ENCODE data around the gene ULBP3.
"Not testable (repeated sequence)": the region's sequence is repeated elsewhere in the genome, so short reads cannot be mapped to it uniquely, and the experiment has no call there.

The ULBP3 gene

DNA sequence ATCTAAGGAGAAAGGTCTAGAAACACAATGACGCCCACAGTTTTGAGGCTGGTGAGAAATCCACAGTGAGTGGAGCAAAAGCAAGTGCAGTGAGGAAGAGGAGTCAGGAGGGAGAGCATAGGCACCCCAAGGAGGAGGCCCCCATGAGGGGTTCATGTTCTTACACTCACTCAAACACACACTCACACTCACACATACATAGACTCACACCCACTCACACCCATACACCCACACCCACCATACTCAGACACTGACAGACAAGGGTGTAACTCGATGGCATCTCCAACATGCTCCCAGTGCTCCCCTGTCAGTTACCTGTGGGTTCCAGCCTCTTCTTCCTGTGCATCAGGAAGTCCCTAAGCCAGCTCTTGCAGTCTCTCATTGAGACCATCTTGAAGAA is 3.8 kb downstream of the ULBP3 start:
- CTCF ChIA-PET: interaction anchor here (1.1 to 1.3 kb wide), 2 partner anchors 13 to 331 kb away, joined by 3 read pairs; no protein-coding TSS in a partner anchor
- no peak overlapping the region for H3K4me3 ChIP-seq (ENCODE audit: low read depth, low read length)
- no peak for DNase-seq (ENCODE audit: low read depth, low spot score)
- TF ChIP-seq, protein P1, sequence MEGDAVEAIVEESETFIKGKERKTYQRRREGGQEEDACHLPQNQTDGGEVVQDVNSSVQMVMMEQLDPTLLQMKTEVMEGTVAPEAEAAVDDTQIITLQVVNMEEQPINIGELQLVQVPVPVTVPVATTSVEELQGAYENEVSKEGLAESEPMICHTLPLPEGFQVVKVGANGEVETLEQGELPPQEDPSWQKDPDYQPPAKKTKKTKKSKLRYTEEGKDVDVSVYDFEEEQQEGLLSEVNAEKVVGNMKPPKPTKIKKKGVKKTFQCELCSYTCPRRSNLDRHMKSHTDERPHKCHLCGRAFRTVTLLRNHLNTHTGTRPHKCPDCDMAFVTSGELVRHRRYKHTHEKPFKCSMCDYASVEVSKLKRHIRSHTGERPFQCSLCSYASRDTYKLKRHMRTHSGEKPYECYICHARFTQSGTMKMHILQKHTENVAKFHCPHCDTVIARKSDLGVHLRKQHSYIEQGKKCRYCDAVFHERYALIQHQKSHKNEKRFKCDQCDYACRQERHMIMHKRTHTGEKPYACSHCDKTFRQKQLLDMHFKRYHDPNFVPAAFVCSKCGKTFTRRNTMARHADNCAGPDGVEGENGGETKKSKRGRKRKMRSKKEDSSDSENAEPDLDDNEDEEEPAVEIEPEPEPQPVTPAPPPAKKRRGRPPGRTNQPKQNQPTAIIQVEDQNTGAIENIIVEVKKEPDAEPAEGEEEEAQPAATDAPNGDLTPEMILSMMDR (IDR thresholded peaks at IDR 0.05; ENCODE audit: insufficient read depth, low read length, missing control alignments): no peak
- POLR2A ChIA-PET: interaction anchor here (1.1 kb wide), 1 partner anchor 10 kb away, joined by 5 read pairs; no protein-coding TSS in a partner anchor

DNA sequence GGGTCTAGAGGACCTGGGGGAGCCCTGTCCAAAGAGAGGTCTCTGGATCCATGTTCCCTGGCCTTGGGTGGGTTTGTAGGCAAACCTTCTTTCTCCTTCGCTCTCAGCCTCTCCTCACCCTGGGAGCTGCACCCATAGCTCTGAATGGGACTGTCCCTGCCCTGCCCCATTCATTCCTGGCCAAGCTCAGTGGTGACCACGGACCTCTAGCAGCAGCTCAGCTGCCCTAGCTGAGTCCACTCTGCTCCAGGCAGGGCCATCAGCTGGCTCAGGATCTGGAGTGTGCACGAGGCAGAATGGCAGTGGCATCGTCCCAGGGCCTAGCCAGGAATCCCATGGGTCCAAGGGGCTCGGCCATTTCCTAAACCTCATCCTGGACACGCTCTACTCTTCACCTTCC is 5.3 kb downstream of the ULBP3 start:
- no peak for DNase-seq (ENCODE audit: low read depth, low spot score)
- TF ChIP-seq, protein P1 (IDR thresholded peaks at IDR 0.05; ENCODE audit: insufficient read depth, low read length, missing control alignments): no peak
- ChIA-PET CTCF (no interaction called here), POLR2A (no interaction called here)
- H3K4me3 ChIP-seq (ENCODE audit: low read depth, low read length): no peak overlapping the region

DNA sequence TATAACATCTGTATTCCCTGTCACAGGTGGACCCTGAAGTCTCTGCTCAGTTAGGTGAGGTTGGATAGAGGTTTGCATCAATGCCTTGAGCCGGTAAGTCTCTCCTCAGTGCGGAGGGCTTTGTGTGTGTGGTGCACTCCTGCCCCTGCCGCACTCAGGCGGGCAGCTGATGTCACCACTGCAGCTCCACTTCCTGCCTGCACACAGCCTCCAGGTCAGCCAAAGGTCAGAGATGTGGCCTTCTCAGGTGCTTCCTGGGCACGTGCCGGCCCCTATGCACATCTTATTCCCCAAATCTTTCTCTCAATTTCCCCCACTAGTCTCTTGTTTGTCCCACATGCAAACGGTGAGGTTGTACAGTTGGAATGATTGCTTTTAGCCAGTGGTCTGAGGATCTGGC is 8.9 kb downstream of the ULBP3 start:
- POLR2A ChIA-PET; DNase-seq (ENCODE audit: low read depth, low spot score); H3K4me3 ChIP-seq (ENCODE audit: low read depth, low read length): not testable (repeated sequence)
- CTCF ChIA-PET: interaction anchor here (1.1 kb wide), 1 partner anchor 11 kb away, joined by 5 read pairs; no protein-coding TSS in a partner anchor

DNA sequence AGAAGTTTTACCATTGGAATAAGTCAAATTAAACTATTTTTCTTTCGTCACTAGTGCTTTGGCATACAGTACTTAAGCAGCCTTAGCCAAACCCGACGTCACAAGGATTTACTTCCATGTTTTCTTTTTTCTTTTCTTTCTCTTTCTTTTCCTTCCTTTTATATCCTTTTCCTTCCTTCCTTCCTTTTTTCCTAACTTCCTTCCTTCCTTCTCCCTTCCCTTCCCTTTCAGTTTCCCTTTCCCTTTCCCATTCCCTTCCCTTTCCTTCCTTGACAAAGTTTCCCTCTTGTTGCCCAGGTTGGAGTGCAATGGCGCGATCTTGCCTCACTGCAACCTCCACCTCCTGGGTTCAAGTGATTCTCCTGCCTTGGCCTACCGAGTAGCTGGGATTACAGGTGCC is 9.9 kb downstream of the ULBP3 start:
- H3K4me3 ChIP-seq (ENCODE audit: low read depth, low read length): no peak overlapping the region
- CTCF ChIA-PET: interaction anchor here (1.1 to 1.9 kb wide), 2 partner anchors 12 to 337 kb away, joined by 5 read pairs; no protein-coding TSS in a partner anchor
- POLR2A ChIA-PET: no interaction called here
- no peak for DNase-seq (ENCODE audit: low read depth, low spot score)
- TF ChIP-seq, protein P1 (IDR thresholded peaks at IDR 0.05; ENCODE audit: insufficient read depth, low read length, missing control alignments): no peak

DNA sequence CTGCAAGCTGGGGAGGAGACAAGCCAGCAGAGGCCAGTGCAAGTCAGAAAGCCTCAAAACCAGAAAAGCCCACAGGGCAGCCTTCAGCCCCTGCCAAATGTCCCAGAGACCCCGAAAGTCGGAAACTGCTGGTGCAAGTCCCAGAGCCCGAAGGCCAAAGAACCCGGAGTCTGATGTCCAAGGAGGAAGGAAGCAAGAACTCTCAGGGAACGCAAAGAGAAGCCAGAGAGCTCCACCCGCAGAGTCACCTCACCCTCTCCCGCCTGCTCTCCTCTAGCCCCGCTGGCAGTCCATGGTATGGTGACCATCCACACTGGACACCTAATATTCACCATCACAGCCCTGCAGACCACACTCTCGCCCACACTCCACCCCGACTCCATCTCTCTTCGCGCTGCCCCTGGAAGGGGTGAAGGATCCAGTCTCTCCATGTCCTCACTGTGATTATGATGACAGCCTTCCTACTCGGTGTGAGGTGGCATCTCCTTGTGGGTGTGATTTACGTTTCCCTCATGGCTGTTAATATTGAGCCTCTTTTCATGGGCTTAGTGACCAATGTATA is 10.6 kb downstream of the ULBP3 start:
- TF ChIP-seq, protein P1 (IDR thresholded peaks at IDR 0.05; ENCODE audit: insufficient read depth, low read length, missing control alignments): no peak
- H3K4me3 ChIP-seq (ENCODE audit: low read depth, low read length): no peak overlapping the region
- DNase-seq (ENCODE audit: low read depth, low spot score): no peak
- CTCF ChIA-PET: interaction anchor here (1.9 kb wide), 1 partner anchor 337 kb away, joined by 5 read pairs; no protein-coding TSS in a partner anchor
- POLR2A ChIA-PET: no interaction called here

DNA sequence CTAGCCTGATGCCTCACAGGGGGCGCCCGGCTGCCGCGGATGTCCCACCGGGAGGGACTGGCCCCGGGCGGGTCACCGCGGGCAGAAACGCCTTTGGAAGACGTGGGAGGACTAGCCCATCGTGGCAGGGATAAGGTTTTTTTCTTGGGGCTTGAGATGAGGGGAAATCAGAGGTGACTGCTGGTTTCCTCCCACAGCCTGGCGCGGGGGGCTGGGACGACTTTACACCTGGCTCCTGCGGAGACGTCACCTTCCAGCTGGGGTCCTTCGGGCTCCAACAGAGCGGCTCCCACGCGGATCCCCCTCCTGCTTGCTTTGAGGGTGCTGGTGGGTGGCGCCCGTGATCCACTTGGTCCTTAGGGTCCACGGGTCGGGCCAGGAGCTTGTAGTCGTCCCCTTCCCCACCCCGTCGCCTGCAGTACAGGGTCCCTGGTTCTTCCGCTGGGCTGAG is 11.4 kb downstream of the ULBP3 start:
- CTCF ChIA-PET: interaction anchor here (1.9 kb wide), 1 partner anchor 338 kb away, joined by 5 read pairs; no protein-coding TSS in a partner anchor
- POLR2A ChIA-PET: no interaction called here
- TF ChIP-seq, protein P1 (IDR thresholded peaks at IDR 0.05; ENCODE audit: insufficient read depth, low read length, missing control alignments): no peak
- DNase-seq (ENCODE audit: low read depth, low spot score): no peak
- no peak overlapping the region for H3K4me3 ChIP-seq (ENCODE audit: low read depth, low read length)

DNA sequence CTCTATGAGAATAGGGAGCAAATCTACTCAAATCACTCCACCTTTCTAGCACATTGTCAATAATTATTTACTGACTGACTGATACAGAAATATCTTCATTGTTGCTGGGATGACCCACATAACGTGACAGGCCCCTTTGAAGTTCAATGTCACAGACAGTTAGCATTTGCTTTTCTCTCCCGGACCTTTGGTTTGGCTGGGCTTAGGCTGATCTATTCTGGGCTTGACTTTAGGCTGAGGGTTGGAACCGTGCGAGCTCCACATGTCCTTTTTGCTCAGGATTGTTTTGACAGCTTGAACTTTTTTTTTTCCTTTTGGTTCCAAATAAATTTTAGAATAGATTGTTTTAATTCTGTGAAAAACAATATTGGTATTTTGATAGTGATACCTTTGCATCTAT is 12.0 kb downstream of the ULBP3 start:
- ChIA-PET CTCF (no interaction called here), POLR2A (no interaction called here)
- H3K4me3 ChIP-seq (ENCODE audit: low read depth, low read length): no peak overlapping the region
- TF ChIP-seq, protein P1 (IDR thresholded peaks at IDR 0.05; ENCODE audit: insufficient read depth, low read length, missing control alignments): no peak
- DNase-seq (ENCODE audit: low read depth, low spot score): no peak
